ENCODE measurements around the gene FBXL7.

FBXL7 gene

GRCh38 chr5:15959370-15960164 is 459.6 kb downstream of the FBXL7 start:
- no peak overlapping the region for H3K4me3 ChIP-seq (ENCODE audit: low read length)
- H3K9me3 ChIP-seq (ENCODE audit: insufficient read depth, low read length), result no peaks in the 10 kb centered on the region
- no peak overlapping the region for H3K27ac ChIP-seq (ENCODE audit: low read length)
- H3K79me2 ChIP-seq (ENCODE audit: low read length), result no peaks in the 10 kb centered on the region
- H2AFZ ChIP-seq (ENCODE audit: low read depth, low read length), result no peak overlapping the region
- H3K9ac ChIP-seq (ENCODE audit: low read length), result no peak overlapping the region
- no peaks in the 10 kb centered on the region for H3K27me3 ChIP-seq (ENCODE audit: low read depth, low read length)
- no peaks in the 10 kb centered on the region for H4K20me1 ChIP-seq (ENCODE audit: insufficient read depth, low read length)
- TF ChIP-seq, protein P1, sequence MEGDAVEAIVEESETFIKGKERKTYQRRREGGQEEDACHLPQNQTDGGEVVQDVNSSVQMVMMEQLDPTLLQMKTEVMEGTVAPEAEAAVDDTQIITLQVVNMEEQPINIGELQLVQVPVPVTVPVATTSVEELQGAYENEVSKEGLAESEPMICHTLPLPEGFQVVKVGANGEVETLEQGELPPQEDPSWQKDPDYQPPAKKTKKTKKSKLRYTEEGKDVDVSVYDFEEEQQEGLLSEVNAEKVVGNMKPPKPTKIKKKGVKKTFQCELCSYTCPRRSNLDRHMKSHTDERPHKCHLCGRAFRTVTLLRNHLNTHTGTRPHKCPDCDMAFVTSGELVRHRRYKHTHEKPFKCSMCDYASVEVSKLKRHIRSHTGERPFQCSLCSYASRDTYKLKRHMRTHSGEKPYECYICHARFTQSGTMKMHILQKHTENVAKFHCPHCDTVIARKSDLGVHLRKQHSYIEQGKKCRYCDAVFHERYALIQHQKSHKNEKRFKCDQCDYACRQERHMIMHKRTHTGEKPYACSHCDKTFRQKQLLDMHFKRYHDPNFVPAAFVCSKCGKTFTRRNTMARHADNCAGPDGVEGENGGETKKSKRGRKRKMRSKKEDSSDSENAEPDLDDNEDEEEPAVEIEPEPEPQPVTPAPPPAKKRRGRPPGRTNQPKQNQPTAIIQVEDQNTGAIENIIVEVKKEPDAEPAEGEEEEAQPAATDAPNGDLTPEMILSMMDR (IDR thresholded peaks at IDR 0.05; ENCODE audit: low read depth, low read length), result no peak
- TF ChIP-seq EZH2phosphoT487 (IDR thresholded peaks at IDR 0.05; ENCODE audit: low read depth), result no peak
- no peak overlapping the region for H3K4me2 ChIP-seq (ENCODE audit: low read length)
- H3K36me3 ChIP-seq (replicated peaks; ENCODE audit: low read depth, low read length), result no peaks in the 10 kb centered on the region
- H3K4me1 ChIP-seq (ENCODE audit: low read length), result no peaks in the 10 kb centered on the region

DNA sequence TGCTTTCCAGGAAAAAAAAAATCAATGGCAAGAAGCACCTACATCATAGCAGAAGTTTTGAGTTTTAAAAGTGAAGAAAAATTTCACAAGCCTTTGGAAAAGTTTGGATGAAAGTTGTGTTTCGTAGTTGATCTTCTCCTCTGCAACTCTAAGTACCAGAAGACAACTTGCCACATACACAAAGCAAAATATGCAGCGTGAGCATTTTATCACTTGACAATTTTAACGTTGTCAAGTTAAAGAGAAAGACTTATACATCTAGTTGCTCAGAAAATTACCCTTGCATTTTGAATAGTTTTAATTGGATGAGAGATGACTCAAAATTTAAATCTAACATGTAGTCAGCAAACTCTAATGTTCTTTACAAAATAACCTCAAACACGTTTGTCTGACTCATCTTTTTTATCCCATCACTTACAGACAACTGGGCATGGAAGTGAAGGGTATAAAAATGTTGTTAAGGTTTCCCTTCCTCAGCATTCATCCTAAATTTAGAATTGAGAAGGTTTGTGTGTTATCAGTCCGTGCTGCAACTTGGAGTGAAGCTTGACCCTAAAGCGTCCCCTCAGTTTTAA is 466.2 kb downstream of the FBXL7 start:
- Histone ChIP-seq H3K4me1 (ENCODE audit: low read length) (no peaks in the 10 kb centered on the region), H3K9me3 (ENCODE audit: insufficient read depth, low read length) (no peaks in the 10 kb centered on the region), H3K79me2 (ENCODE audit: low read length) (no peaks in the 10 kb centered on the region), H3K4me2 (ENCODE audit: low read length) (no peak overlapping the region), H3K4me3 (ENCODE audit: low read length) (no peak overlapping the region), H3K36me3 (replicated peaks; ENCODE audit: low read depth, low read length) (no peaks in the 10 kb centered on the region), H3K27ac (ENCODE audit: low read length) (no peak overlapping the region), H3K27me3 (ENCODE audit: low read depth, low read length) (no peaks in the 10 kb centered on the region), H2AFZ (ENCODE audit: low read depth, low read length) (no peak overlapping the region), H3K9ac (ENCODE audit: low read length) (no peak overlapping the region), H4K20me1 (ENCODE audit: insufficient read depth, low read length) (no peaks in the 10 kb centered on the region)
- no peak for TF ChIP-seq EZH2phosphoT487 (IDR thresholded peaks at IDR 0.05; ENCODE audit: low read depth)
- TF ChIP-seq, protein P1 (IDR thresholded peaks at IDR 0.05; ENCODE audit: low read depth, low read length), result no peak

DNA sequence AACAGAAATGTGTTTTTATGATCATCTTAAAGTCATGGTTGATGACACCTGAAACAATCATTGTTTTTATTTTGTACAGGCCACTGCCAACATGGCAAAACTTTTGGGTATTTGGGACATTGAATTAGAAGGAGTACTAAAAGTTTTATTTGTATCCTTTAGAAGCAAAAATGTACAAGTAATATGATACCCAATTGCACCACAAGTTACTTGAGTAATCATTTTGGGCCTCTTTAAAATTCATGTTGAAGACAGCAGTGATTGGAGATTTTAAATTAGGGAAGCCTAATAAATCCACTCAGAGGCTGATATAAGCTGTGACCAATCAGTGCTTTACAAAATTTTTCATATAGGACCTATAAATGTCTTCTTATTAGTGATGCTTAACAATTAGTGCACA is 466.7 kb downstream of the FBXL7 start:
- TF ChIP-seq EZH2phosphoT487 (IDR thresholded peaks at IDR 0.05; ENCODE audit: low read depth), result no peak
- TF ChIP-seq, protein P1 (IDR thresholded peaks at IDR 0.05; ENCODE audit: low read depth, low read length), result no peak
- H3K4me2 ChIP-seq (ENCODE audit: low read length), result no peak overlapping the region
- H3K4me1 ChIP-seq (ENCODE audit: low read length), result no peaks in the 10 kb centered on the region
- H3K27ac ChIP-seq (ENCODE audit: low read length), result no peak overlapping the region
- no peaks in the 10 kb centered on the region for H4K20me1 ChIP-seq (ENCODE audit: insufficient read depth, low read length)
- H2AFZ ChIP-seq (ENCODE audit: low read depth, low read length), result no peak overlapping the region
- no peak overlapping the region for H3K9ac ChIP-seq (ENCODE audit: low read length)
- H3K36me3 ChIP-seq (replicated peaks; ENCODE audit: low read depth, low read length), result no peaks in the 10 kb centered on the region
- H3K9me3 ChIP-seq (ENCODE audit: insufficient read depth, low read length), result no peaks in the 10 kb centered on the region
- H3K4me3 ChIP-seq (ENCODE audit: low read length), result no peak overlapping the region
- no peaks in the 10 kb centered on the region for H3K27me3 ChIP-seq (ENCODE audit: low read depth, low read length)
- H3K79me2 ChIP-seq (ENCODE audit: low read length), result no peaks in the 10 kb centered on the region

DNA sequence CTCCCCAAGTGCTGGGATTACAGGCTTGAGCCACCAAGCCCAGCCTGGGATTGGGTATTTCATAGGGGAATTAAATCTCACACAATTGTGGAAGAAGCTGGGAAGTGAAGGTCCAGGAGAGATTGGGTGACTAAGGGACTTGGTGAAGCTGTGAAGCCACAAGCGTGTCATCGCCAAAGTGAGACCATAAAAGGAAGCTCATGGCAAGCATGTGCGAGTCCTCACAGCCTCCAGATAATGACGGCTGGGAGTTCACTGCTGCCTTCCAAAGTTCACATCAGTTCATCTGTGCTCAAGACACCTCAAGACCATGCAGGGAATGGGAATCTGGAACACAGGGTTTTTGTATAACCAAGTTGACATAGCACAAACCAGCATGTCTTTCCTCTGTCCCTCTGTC is 469.0 kb downstream of the FBXL7 start:
- Histone ChIP-seq H3K4me1 (ENCODE audit: low read length) (no peaks in the 10 kb centered on the region), H2AFZ (ENCODE audit: low read depth, low read length) (no peak overlapping the region), H3K36me3 (replicated peaks; ENCODE audit: low read depth, low read length) (no peaks in the 10 kb centered on the region), H3K9me3 (ENCODE audit: insufficient read depth, low read length) (no peaks in the 10 kb centered on the region), H4K20me1 (ENCODE audit: insufficient read depth, low read length) (no peaks in the 10 kb centered on the region), H3K27ac (ENCODE audit: low read length) (no peak overlapping the region), H3K4me2 (ENCODE audit: low read length) (no peak overlapping the region), H3K27me3 (ENCODE audit: low read depth, low read length) (no peaks in the 10 kb centered on the region), H3K79me2 (ENCODE audit: low read length) (no peaks in the 10 kb centered on the region), H3K4me3 (ENCODE audit: low read length) (no peak overlapping the region), H3K9ac (ENCODE audit: low read length) (no peak overlapping the region)
- no peak for TF ChIP-seq EZH2phosphoT487 (IDR thresholded peaks at IDR 0.05; ENCODE audit: low read depth)
- TF ChIP-seq, protein P1 (IDR thresholded peaks at IDR 0.05; ENCODE audit: low read depth, low read length), result no peak

All from OCI-LY3 (cell line).